Measurements from ENCODE around the gene PYGM.

PYGM gene

GRCh38 chr11:64772303-64773018 lies 12.7 kb upstream of the PYGM start:
- no peak for TF ChIP-seq CTCF (conservative IDR thresholded peaks at IDR 0.05; ENCODE audit: low read length)
- DNase-seq (ENCODE audit: low read depth): no peak
- no peak overlapping the region for H3K4me3 ChIP-seq (ENCODE audit: low read length)

GRCh38 chr11:64771861-64772260 lies 12.1 kb upstream of the PYGM start:
- TF ChIP-seq CTCF (conservative IDR thresholded peaks at IDR 0.05; ENCODE audit: low read length): no peak
- no peak overlapping the region for H3K4me3 ChIP-seq (ENCODE audit: low read length)
- no peak for DNase-seq (ENCODE audit: low read depth)

GRCh38 chr11:64770120-64770519 lies 10.3 kb upstream of the PYGM start:
- no peak for TF ChIP-seq CTCF (conservative IDR thresholded peaks at IDR 0.05; ENCODE audit: low read length)
- DNase-seq (ENCODE audit: low read depth): no peak

GRCh38 chr11:64769283-64769682 lies 9.5 kb upstream of the PYGM start:
- DNase-seq (ENCODE audit: low read depth): no peak
- no peak for TF ChIP-seq CTCF (conservative IDR thresholded peaks at IDR 0.05; ENCODE audit: low read length)
- H3K4me3 ChIP-seq (ENCODE audit: low read length): no peak overlapping the region

More at GRCh38 chr11:64770120-64770519, 10.3 kb upstream of the PYGM start:
- no peak overlapping the region for H3K4me3 ChIP-seq (ENCODE audit: low read length)

GRCh38 chr11:64768300-64768694 lies 8.5 kb upstream of the PYGM start:
- no peak overlapping the region for H3K4me3 ChIP-seq (ENCODE audit: low read length)
- no peak for TF ChIP-seq CTCF (conservative IDR thresholded peaks at IDR 0.05; ENCODE audit: low read length)
- DNase-seq (ENCODE audit: low read depth): no peak

GRCh38 chr11:64767344-64768299 lies 7.8 kb upstream of the PYGM start:
- DNase-seq (ENCODE audit: low read depth): peak; percentile 68
- peak; percentile 67 for TF ChIP-seq CTCF (conservative IDR thresholded peaks at IDR 0.05; ENCODE audit: low read length)
- H3K4me3 ChIP-seq (ENCODE audit: low read length): no peak overlapping the region

All from AG10803 (cell line).